ENCODE data around the gene SCAMP4. TPM values are rescaled to one million over a fixed set of nuclear protein-coding genes. Genes with fewer than 3 reads are reported as not detected.

The SCAMP4 gene
- polyA plus RNA-seq, 4 donors: 44.6 to 97.3 (median 66.7) TPM

DNA sequence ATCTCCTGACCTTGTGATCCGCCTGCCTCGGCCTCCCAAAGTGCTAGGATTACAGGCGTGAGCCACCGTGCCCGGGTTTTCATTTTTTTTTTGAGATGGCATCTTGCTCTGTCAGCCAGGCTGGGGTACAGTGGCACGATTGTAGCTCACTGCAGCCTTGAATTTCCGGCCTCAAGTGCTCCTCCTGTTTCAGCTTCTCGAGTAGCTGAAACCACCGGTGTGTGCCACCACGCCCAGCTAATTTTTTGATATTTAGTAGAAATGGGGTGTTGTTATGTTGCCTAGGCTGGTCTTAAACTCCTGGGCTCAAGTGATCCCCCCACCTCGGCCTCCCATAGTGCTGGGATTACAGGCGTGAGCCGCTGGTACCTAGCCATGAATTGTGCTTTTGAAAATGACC lies 5.9 kb downstream of the SCAMP4 start:
- DNase-seq (ENCODE audit: low read depth in 4 of 4, low spot score in 3 of 4): no peak

DNA sequence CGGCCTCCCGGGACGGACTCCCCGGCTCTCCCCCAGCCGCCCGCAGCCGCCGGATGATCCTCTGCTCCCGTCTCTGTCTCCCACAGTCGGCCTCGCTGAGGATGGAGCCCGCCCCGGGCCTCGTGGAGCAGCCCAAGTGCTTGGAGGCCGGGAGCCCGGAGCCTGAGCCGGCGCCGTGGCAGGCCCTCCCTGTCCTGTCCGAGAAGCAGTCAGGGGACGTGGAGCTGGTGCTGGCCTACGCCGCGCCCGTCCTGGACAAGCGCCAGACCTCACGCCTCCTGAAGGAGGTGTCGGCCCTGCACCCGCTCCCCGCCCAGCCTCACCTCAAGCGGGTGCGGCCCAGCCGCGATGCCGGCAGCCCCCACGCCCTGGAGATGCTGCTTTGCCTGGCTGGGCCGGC lies 6.8 kb downstream of the SCAMP4 start:
- no peak for DNase-seq (ENCODE audit: low read depth in 4 of 4, low spot score in 3 of 4)

DNA sequence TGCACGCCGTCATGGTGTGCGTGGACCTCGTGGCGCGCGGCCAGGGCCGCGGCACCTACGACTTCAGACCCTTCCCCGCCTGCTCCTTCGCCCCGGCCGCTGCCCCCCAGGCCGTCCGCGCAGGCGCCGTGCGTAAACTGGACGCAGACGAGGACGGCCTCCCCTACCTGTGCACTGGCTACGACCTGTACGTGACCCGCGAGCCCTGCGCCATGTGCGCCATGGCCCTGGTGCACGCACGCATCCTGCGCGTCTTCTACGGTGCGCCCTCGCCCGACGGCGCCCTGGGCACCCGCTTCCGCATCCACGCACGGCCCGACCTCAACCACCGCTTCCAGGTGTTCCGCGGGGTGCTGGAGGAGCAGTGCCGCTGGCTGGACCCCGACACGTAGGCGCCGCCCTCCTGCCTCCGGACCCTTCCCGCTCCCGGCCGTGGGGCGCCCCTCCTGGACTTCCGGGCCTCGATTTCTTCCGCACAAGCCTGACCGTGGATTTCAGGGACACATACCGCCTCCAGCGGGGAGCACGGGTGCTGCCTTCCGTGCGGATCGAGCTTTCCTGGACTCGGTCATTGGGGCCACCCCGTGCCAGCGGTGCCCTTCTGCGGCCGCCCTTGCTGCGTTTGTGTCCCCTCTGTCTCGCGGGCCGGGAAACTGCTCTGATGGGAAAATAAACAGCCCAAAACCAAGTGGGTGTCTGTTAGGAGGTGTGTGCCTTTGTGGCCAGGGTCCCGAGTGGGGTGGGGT lies 7.7 kb downstream of the SCAMP4 start:
- DNase-seq (ENCODE audit: low read depth in 4 of 4, low spot score in 3 of 4): no peak

DNA sequence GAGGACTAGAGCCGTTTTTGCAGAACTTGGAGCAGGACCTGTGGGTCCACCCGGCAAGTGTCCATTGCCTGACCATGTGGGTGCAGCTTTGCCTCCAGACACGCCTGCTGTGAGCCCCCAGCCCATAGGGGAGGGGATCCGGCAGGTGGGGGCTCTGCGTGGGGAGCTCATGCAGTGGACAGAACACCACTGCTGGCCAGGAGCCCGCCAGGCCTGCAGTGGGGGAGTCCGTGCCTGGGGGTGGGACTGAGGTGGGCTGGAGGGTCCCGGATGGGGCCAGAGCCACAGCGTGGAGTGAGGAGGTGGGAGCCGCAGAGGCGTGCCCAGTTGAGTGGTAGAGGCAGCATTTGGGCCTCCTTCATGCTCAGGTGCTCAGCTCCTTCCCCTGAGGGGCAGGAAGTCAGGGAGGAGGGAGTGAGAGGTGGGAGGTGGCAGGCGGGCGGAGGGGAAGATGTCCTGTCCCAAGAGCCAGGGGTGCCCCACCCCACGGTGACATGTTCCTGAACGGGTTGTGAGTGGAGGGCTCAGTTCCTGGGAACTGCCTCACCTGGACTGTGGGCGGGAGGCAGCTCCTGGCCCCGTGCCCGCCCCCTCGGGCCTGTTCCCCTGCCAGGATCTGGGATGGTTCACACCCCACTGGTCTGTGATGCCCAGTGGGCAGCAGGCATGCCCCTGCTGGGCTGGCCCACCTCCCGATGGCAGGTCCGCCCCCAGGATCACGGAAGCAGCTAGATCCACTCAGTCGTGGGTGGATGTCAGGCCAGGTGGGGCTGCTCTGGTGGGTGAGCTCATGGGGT lies 8.8 kb downstream of the SCAMP4 start:
- no peak for DNase-seq (ENCODE audit: low read depth in 4 of 4, low spot score in 3 of 4)

DNA sequence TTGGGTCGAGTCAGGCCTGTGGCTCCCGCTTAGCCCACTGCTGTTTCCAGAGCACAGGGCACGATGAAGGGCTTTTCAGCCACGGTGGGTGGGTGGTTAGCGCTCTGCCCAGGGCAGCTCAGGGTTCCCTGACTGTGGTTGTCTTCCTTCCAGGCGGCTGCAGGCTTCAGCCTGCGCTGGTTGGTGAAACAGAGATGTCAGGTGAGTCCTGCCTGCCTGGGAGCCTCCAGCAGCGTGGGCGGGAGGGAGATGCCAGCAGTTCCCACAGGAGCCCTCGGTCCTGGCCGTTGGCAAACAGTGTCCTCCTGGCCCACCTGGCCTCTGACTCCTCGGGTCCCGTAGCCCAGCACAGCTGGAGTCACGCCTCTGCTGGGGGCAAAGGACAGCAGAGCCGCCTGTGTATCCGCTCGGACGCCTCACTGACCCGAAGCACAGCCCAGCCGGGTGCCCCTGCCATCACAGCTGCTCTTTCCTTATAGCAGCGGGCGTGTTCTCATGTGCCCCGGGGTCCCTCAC lies 9.7 kb downstream of the SCAMP4 start:
- DNase-seq (ENCODE audit: low read depth in 4 of 4, low spot score in 3 of 4): no peak

DNA sequence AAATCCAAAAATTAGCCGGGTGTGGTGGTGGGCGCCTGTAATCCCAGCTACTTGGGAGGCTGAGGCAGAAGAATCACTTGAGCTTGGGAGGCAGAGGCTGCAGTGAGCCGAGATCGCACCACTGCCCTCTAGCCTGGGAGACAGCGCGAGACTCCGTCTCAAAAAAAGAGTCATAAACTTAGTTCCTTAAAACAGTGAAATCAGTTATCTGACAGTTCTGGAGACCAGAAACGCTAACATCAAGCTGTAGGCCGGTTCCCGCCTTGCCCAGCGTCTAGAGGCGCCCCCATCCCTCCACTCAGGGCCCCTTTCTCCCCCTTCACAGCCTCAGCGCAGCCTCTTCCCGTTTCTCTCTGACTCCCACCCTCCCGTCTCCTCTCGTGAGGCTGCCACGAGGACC lies 11.9 kb downstream of the SCAMP4 start:
- DNase-seq (ENCODE audit: low read depth in 4 of 4, low spot score in 3 of 4): no peak

DNA sequence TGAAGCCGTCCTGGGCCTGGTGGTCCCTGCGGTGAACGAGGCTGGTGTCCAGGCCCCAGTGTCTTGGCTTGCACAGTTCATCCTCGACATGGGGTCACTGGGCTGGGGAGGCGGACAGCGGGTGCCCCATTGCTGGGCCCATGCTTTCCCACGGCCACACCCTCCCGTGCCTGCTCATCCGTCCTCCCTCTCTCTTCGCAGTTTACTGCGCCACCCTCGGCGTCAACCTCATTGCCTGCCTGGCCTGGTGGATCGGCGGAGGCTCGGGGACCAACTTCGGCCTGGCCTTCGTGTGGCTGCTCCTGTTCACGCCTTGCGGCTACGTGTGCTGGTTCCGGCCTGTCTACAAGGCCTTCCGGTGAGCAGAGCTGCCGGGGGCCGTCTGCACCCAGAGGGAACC lies 12.7 kb downstream of the SCAMP4 start:
- DNase-seq (ENCODE audit: low read depth in 4 of 4, low spot score in 3 of 4): no peak

DNA sequence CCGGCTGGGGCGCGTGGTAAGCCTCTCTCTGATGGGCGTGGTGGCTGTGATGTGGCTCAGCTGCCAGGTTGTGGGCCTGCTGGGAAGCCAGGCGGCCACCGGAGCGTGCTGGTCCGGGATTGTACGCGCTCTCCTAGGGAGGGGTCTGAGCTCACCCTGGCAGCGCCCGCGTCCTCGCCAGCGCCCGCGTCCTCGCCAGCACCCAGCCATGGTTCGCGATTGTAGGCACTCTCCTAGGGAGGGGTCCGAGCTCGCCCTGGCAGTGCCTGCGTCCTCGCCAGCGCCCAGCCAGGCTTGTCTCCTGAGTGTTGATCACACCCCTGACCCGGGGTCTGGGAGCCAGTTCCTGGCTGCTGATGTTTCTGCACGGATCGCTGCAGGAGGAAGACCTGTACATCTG lies 13.8 kb downstream of the SCAMP4 start:
- no peak for DNase-seq (ENCODE audit: low read depth in 4 of 4, low spot score in 3 of 4)

DNA sequence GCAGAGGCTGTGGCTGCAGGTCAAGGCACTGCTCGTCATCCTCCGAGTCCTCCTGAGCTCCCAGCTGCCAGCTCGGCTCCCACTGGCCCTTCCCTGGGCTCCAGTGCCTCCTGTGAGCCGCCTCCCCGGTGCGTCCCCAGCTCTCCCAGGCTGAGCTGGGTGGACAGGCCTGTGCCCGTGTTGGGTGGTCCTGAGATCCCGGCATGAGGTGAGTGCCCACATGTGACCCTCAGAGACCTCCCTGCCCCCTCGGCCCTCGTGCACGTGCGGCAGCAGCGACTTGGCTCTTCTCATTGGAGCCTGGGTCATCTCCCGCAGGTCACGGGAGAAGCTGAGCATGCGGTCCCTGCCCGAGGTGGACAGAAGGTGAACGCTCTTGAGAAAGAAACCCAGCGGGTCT lies 15.4 kb downstream of the SCAMP4 start:
- no peak for DNase-seq (ENCODE audit: low read depth in 4 of 4, low spot score in 3 of 4)

DNA sequence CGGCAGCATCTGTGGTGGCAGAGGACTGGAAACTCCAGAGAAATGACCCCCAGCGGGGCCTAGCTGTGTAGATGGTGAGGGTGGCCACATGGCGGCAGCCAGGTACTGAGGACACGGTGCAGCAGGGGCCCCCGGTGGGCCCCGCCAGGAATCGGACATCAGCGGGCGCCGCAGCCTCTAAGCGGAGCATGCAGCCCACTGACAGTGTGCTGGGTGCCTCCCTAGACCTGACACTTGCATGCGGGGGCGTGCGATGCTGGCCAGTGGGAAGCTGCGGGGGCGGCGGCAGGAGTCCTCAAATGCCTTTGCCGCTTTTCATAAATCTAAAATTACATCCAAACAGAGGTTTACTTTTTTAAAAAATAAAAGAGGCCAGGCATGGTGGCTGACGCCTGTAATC lies 16.1 kb downstream of the SCAMP4 start:
- no peak for DNase-seq (ENCODE audit: low read depth in 4 of 4, low spot score in 3 of 4)

DNA sequence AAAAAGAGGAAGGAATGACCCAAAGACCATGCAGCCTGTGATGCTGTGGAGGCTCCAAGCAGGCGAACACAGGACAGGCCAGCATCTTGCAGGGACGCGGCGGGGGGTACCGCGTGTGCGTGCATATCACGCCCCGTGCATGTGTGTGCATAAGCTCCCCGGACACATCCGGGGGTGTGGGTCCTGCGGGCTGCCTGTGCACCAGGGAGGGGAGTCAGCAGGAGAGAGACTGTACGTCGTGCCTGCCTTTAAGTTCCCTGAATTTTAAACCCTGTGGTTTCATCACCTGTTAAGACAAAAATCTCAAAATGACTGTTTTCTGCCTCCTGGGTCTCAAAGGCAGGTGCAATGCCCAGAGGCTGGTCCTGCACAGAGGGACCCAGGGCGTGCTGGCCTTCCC lies 16.6 kb downstream of the SCAMP4 start:
- DNase-seq (ENCODE audit: low read depth in 4 of 4, low spot score in 3 of 4): no peak

DNA sequence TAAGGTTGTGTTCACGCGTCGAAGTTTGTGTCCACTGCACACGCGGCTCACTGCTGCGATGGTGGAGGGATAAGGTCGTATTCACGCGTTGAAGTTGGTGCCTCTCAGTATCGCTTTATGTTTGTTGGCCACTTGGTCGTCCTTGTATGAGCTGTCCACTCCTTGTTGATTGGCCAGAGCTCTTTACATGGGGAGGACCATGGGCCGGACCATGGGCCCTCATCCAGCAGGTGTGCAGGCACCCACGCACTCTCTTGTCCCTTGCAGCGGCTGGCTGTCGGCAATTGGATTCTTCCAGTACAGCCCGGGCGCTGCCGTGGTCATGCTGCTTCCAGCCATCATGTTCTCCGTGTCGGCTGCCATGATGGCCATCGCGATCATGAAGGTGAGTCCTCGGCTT lies 17.6 kb downstream of the SCAMP4 start:
- DNase-seq (ENCODE audit: low read depth in 4 of 4, low spot score in 3 of 4): no peak

DNA sequence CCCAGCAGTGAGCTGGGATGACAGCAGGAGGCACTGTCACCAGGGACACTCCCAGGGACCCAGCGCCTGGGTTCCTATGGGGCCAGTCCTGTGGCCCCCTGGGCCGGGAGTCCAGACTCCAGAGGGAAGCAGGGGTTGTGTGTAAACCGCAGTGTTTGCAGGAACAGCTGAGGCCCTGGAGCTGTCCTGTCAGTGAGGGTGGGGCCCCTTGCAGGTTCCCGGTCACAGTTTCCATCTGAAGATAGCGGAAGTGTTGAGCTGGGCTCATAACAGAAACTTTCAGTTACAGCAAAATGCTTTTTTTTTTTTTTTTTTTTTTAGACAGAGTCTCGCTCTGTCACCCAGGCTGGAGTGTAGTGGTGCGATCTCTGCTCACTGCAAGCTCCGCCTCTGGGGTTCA lies 18.1 kb downstream of the SCAMP4 start:
- no peak for DNase-seq (ENCODE audit: low read depth in 4 of 4, low spot score in 3 of 4)

DNA sequence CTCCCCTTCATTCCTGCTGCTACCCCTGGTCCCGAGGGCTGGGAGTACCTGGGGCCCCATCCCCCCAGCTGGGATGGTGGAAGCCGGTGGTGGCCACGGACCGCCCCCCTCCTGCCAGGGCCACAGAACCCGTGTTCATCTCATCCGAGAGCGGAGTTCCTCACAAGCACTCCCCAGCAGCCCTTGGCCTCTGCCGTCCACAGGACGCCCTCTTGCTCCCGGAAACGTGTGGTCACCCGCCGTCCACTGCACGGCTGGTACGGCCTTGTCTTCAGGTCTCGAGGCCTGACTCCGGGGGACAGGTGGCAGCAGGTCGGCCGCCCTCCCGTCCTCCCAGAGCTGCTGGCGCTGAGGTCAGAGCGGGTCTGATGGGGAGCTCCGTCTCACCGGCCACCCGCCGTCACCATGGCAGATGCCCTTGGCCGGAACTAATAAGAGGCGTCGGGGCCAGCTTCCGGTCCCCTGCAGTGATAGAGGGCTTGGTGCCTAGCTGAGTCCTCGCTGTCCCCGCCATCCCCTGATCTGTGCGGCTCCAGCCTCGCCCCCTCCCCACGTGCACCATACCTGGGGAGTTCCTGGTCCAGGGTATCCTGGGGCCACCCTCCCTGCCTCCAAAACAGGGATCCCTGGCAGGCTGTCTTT lies 19.2 kb downstream of the SCAMP4 start:
- no peak for DNase-seq (ENCODE audit: low read depth in 4 of 4, low spot score in 3 of 4)

DNA sequence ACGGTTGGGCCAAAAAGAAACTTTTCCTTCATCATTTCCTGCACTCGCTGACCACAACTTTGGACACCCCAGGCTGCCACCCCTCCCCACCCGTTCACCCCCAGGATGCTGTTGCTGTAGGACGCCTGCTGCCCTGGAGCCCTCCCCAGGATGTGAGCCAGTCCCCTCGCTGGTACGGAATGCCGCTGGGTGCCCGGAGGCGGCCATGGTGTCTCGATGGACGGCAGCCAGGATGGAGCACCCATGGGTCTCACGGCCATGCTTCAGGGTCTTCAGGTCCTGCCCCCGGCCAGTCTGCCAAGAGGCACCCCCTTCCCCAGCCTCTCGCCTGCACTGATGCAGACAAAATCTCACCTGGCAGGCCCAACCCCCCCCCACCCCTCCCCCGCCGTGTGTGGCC lies 20.3 kb downstream of the SCAMP4 start:
- no peak for DNase-seq (ENCODE audit: low read depth in 4 of 4, low spot score in 3 of 4)

DNA sequence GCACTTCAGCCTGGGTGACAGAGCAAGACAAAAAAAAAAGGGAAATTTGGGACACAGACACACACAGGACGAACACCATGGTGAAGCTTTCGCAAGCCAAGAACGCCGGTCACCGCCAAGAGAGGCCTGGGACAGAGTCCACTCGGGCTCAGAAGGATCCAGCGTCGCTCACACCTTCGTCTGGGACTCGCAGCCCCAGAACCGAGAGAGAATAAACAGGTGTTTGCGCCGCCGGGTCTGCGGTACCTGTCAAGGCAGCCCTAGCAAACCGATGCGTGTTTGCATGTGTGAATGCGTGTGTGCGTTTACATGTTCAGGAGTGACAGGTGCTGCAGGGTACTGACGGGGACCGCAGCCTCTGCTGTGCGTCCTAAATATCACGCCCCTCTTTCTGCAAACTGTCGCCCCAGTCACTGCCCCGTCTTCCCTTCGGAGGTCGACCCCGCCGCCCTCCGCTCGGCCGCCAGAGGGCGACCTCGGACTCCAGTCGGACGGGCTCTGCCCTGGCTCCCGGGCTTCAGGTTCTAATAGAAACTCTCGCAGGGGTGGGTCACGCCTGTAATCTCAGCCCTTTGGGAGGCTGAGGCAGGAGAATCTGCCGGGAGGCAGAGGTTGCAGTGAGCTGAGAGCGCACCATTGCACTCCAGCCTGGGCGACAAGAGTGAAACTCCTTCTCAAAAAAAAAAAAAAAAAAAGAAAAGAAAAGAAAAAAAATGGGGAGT lies 24.0 kb downstream of the SCAMP4 start:
- DNase-seq (ENCODE audit: low read depth in 4 of 4, low spot score in 3 of 4): no peak

DNA sequence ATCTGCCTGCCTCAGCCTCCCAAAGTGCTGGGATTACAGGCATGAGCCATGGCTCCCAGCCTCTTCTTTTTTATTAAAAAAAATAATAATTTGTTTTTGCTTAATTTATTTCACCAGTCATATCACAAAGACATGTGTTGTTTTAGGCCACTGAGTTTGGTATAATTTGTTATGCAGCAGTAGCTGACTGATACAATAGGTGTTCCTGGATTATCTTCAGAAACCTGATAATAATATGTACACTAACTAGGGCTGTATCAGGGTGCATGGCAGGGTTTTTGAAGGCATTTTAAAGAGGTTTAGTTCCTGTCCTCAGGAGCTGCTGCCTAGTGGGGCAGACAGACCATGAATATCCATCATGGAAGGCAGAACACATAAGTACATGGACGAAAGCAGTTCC lies 26.2 kb downstream of the SCAMP4 start:
- DNase-seq (ENCODE audit: low read depth in 4 of 4, low spot score in 3 of 4): no peak

DNA sequence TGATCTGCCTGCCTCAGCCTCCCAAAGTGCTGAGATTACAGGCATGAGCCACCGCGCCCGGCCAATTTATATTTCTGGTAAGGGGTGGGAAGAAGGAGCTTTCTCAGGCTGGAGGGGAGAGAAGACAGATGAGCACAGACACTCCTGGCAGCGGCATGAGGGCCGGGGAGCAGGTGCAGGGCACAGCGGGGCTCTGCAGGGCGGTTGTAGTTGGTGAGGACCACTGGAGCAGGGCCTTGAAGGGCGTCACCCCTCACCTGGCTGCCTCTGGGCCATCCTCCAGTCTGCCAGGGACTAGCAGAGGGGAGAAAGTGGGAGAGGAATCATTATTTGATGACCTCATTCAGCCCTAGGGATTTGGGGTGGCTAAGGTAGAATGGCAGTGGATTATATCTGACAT lies 27.2 kb downstream of the SCAMP4 start:
- no peak for DNase-seq (ENCODE audit: low read depth in 4 of 4, low spot score in 3 of 4)

DNA sequence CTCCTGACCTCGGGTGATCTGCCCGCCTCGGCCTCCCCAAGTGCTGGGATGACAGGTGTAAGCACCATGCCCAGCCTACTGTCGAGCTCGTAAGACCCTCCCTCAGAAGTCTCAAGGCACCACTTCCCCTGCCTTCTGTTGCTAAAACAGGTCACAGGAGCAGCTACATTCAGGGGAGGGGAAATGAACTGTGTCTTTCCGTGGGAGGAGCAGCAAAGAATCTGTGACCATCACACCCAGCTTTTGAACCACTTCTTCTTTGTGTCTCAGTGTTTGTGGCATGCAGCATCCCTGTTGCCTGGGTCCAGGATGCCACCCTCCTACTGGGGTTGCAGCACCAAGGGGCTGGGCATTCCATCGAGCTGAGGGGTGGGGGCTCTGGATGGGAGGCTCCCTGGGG lies 28.0 kb downstream of the SCAMP4 start:
- DNase-seq (ENCODE audit: low read depth in 4 of 4, low spot score in 3 of 4): no peak

DNA sequence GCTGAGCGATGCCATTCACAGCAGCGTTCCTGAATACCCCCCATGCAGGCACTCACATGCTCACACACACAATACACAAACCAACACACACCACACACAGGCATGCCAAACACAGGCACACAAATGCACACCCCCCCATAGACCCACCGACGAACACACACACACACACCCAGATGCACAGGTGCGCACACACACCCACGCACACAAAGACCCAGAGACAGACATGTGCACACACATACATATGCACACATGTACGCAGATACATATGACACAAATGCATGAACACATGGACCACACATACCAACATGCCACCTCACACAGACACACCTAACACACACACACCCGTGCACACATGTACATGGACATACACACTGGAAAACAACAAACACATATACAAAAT lies 28.7 kb downstream of the SCAMP4 start:
- DNase-seq (ENCODE audit: low read depth in 4 of 4, low spot score in 3 of 4): no peak

Measured in left renal pelvis (tissue), 4 donors.